Endothelial cell of umbilical vein (primary cell): ENCODE data around the gene FAM53A. TPM values are rescaled to one million over a fixed set of nuclear protein-coding genes. Genes with fewer than 3 reads are reported as not detected.

Experiments used
- BruUV-seq: library from RNA; stranded (reverse); fragments of 400-500 nt; replicated peaks from 2 replicates; lab custom pipeline; 2021; lab: Mats Ljungman, UMichigan
- CTCF ChIA-PET: fragments of 300-600, 350-600 bp; sonication (Branson Sonifier 250); formaldehyde crosslinking; loops from one replicate; lab custom pipeline; 2021; ENCODE audit warnings: antibody characterized with exemption, inconsistent platforms; lab: Charles Lee
- POLR2A ChIA-PET: fragments of 300-600, 350-600 bp; sonication (Branson Sonifier 250); formaldehyde crosslinking; loops from one replicate; lab custom pipeline; 2021; ENCODE audit warnings: antibody characterized with exemption, inconsistent platforms; lab: Charles Lee
- DNase-seq: peaks from one replicate; pipeline ENCODE4 v3.0.0-alpha.2; 2011; ENCODE audit warnings: low read depth, low spot score
- FAIRE-seq: peaks from 2 replicates; lab custom pipeline; 2011; peaks lifted over from hg19 to GRCh38; lab: Jason Lieb, UNC
- H2AFZ ChIP-seq: 2 replicates; pipeline ENCODE4 v1.6.0; 2012; ENCODE audit warnings: low read depth, low read length, control low read depth, inconsistent platforms
- H3K27ac ChIP-seq: 2 replicates; pipeline ENCODE4 v1.5.1; 2011; ENCODE audit warnings: low read depth, mild to moderate bottlenecking, control low read depth, low read length, moderate library complexity; ENCODE audit not compliant: insufficient read depth
- H3K27me3 ChIP-seq, 2 experiments: 2 replicates each; pipeline versions ENCODE4 v1.6.0 to v1.6.1; 2011; ENCODE audit warnings: low read length in 2 of 2, mixed read lengths in 1 of 2; ENCODE audit not compliant: control insufficient read depth in 2 of 2, insufficient read depth in 2 of 2
- H3K36me3 ChIP-seq, 2 experiments: 2 replicates in 1 of 2; 3 replicates in 1 of 2; pipeline ENCODE4 v1.5.1; 2011; ENCODE audit warnings: low read length in 2 of 2, mild to moderate bottlenecking in 1 of 2, moderate library complexity in 1 of 2; ENCODE audit not compliant: control insufficient read depth in 2 of 2, insufficient read depth in 2 of 2; ENCODE audit errors: extremely low read depth in 1 of 2
- H3K4me1 ChIP-seq: 3 replicates; pipeline ENCODE4 v1.5.1; 2011; ENCODE audit warnings: mild to moderate bottlenecking, low read length; ENCODE audit not compliant: control insufficient read depth, insufficient read depth; ENCODE audit errors: extremely low read depth
- H3K4me2 ChIP-seq: 2 replicates; pipeline ENCODE4 v1.6.1; 2011; ENCODE audit warnings: low read length, control low read depth, mixed read lengths; ENCODE audit not compliant: insufficient read depth
- H3K4me3 ChIP-seq, 3 experiments: fragments of 200-600 bp in 1 of 3; sonication (generic), shearing (Covaris generic) in 1 of 3; replicated peaks in 1 of 3; 2 replicates each; pipeline ENCODE4 v1.5.1; 2011 to 2016; ENCODE audit warnings: control low read depth in 3 of 3, low read length in 3 of 3, mild to moderate bottlenecking in 2 of 3, inconsistent platforms in 1 of 3, low read depth in 1 of 3, moderate library complexity in 1 of 3; ENCODE audit not compliant: insufficient read depth in 1 of 3
- H3K79me2 ChIP-seq: 2 replicates; pipeline ENCODE4 v1.6.0; 2012; ENCODE audit warnings: low read length, inconsistent platforms; ENCODE audit not compliant: control insufficient read depth, insufficient read depth
- H3K9ac ChIP-seq: replicated peaks from 2 replicates; pipeline ENCODE3; 2011; ENCODE audit warnings: low read length, control low read depth; ENCODE audit not compliant: insufficient read depth; ENCODE audit errors: extremely low read depth
- H3K9me1 ChIP-seq: replicated peaks from 3 replicates; pipeline ENCODE4 v1.6.0; 2011; ENCODE audit warnings: mild to moderate bottlenecking, low read length; ENCODE audit not compliant: control insufficient read depth, insufficient read depth; ENCODE audit errors: extremely low read depth
- H3K9me3 ChIP-seq: replicated peaks from 2 replicates; pipeline ENCODE4 v1.5.1; 2012; ENCODE audit warnings: low read length, inconsistent platforms; ENCODE audit not compliant: control insufficient read depth, insufficient read depth
- H4K20me1 ChIP-seq: replicated peaks from 2 replicates; pipeline ENCODE3; 2011; ENCODE audit warnings: mild to moderate bottlenecking, low read length; ENCODE audit not compliant: control insufficient read depth, insufficient read depth; ENCODE audit errors: extremely low read depth
- EZH2 ChIP-seq: IDR thresholded peaks from 2 replicates; pipeline ENCODE4 v1.6.1; 2012; ENCODE audit warnings: borderline replicate concordance, low read depth, mild to moderate bottlenecking, moderate library complexity, low read length, inconsistent platforms; ENCODE audit not compliant: severe bottlenecking
- FOS ChIP-seq: IDR thresholded peaks from 2 replicates; pipeline ENCODE4 v1.6.1; 2011; ENCODE audit warnings: mild to moderate bottlenecking, low read length, moderate library complexity, borderline replicate concordance; ENCODE audit not compliant: insufficient read depth
- GATA2 ChIP-seq: IDR thresholded peaks from 2 replicates; pipeline ENCODE4 v1.7.0; 2011; ENCODE audit warnings: low read depth, mild to moderate bottlenecking, moderate library complexity, mixed read lengths, low read length; ENCODE audit not compliant: insufficient read length, insufficient read depth
- JUN ChIP-seq: IDR thresholded peaks from 2 replicates; pipeline ENCODE4 v1.6.1; 2011; ENCODE audit warnings: borderline replicate concordance, low read depth; ENCODE audit not compliant: insufficient read length, insufficient read depth
- MAX ChIP-seq: IDR thresholded peaks from 2 replicates; pipeline ENCODE4 v1.6.1; 2011; ENCODE audit not compliant: insufficient read depth, insufficient read length
- POLR2A ChIP-seq: IDR thresholded peaks from 2 replicates; pipeline ENCODE4 v1.6.1; 2012; ENCODE audit warnings: low read depth, mild to moderate bottlenecking, control low read depth, low read length
- POLR2AphosphoS5 ChIP-seq: IDR thresholded peaks from 2 replicates; pipeline ENCODE4 v1.6.1; 2012; ENCODE audit warnings: low read depth, mild to moderate bottlenecking, control low read depth, low read length, moderate library complexity; ENCODE audit not compliant: insufficient read depth
- dilution Hi-C: fragments of 300-500 bp; cut with MboI; formaldehyde crosslinking; loops from one replicate; pipeline ENCODE4 v1.15.0; 2019; ENCODE audit warnings: low sequenced_read_pairs; ENCODE audit not compliant: extremely low pct_ligation_motif_present
- intact Hi-C: fragments of 100-400 bp; cut with micrococcal nuclease; formaldehyde crosslinking; loops from one replicate; pipeline ENCODE4 v1.10.0; 2022
- polyA plus RNA-seq, 4 experiments: library from polyadenylated mRNA; depleted of rRNA in 3 of 4; stranded (reverse) in 3 of 4; unstranded in 1 of 4; fragments of >200 nt; gene quantifications; 2 replicates each; pipeline versions ENCODE4 v1.2.1 to v1.2.3, GENCODE V29; 2011 to 2012; ENCODE audit warnings: missing spikeins in 1 of 4
- total RNA-seq: library from RNA; stranded (reverse); gene quantifications from 2 replicates; pipeline ENCODE4 v1.2.3, GENCODE V29; 2021

FAM53A gene
- total and polyA plus RNA-seq, 2 donors (not counting 3 experiments of a cell fraction or from before 2014, with no cell fraction given): 1.3 to 1.7 TPM

GRCh38 chr4:1727117-1728031 lies 43.3 kb upstream of the FAM53A start:
- BruUV-seq: TSS peak; percentile 15
- TF ChIP-seq JUN (peak; percentile 83), EZH2 (no peak), POLR2AphosphoS5 (peak; percentile 81), FOS (peak; percentile 85), MAX (peak; percentile 56), GATA2 (no peak), POLR2A (peak; percentile 58)
- Histone ChIP-seq H3K4me1 (peaks cover 43% of the 10 kb centered on the region), H3K79me2 (peaks cover 74% of the 10 kb centered on the region), H3K9me1 (no peaks in the 10 kb centered on the region), H3K36me3 (peaks cover 7 to 11% of the 10 kb centered on the region in 2 experiments), H3K27me3 (no peaks in the 10 kb centered on the region), H3K9me3 (no peaks in the 10 kb centered on the region), H2AFZ (peak overlapping the region; percentile 23), H3K4me2 (peak overlapping the region; percentile 47), H3K4me3 (peak overlapping the region in 1 of 3 experiments; percentile 25), H3K27ac (peak overlapping the region; percentile 70), H4K20me1 (no peaks in the 10 kb centered on the region), H3K9ac (peak overlapping the region; percentile 18)
- DNase-seq (peak; percentile 93), FAIRE-seq (peak; percentile 100)
- intact Hi-C loops (loop anchor here (1.0 kb wide), 1 partner anchor 15 kb away; the partner anchor contains the start of gene SLBP), dilution Hi-C loops (no loop called here)
- CTCF ChIA-PET: interaction anchor here (0.6 to 12.0 kb wide), 12 partner anchors 14 to 1779 kb away, joined by 3 to 347 read pairs (median 6); partner anchors contain the start of gene SLBP
- POLR2A ChIA-PET: interaction anchor here (0.8 to 1.1 kb wide), 2 partner anchors 15 to 34 kb away, joined by 3 to 4 read pairs; partner anchors contain the start of gene SLBP
